SIG-M5 treated with dmso at 0.1 percent for 504 hours (cell line): ENCODE measurements around the gene IREB2.

Experiments used
- DNase-seq: peaks from one replicate; lab custom pipeline; 2025; ENCODE audit not compliant: unreplicated experiment; lab: John Stamatoyannopoulos, UW

Gene IREB2

DNA sequence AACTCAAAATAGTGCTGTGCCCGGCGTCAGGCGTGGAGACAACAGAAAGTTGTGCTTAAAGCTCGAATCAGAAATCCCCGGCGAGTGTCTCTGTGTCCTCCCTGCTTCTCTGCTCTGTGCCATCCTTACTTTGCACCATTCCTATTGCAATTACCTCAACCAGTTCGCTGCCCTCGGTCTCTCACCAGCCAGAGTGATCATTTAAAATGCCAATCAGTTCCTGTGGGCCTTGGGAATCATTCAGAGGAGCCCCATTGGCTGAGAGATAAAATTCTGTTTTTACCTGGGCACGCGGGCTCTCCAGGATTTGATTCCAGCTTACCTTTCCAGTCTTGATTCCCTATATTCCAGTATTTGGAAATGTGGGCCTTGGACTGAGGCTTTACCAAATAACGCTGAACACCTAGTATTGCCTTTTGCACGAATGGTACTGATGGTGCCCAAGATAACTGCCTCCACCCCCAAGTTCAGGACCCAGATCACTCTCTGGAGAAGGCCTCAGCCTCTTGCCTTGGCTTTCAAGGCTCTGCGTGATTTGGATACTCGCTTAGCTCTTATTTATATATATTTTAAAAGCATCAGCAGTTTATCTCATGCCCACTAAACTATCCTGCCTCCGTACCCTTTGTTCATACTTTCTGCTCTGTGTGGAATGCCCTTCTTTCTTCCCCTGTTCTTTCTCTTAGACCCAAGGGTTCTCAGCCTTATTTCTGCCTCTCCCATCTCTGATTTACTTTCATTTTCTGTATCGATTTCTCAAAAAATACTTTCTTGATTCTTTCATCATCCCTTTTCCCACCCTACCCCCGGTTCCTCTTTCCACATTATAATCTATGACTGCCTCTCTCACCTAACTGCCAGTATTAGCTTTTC is 103.1 kb downstream of the IREB2 start:
- DNase-seq: peak; percentile 82

DNA sequence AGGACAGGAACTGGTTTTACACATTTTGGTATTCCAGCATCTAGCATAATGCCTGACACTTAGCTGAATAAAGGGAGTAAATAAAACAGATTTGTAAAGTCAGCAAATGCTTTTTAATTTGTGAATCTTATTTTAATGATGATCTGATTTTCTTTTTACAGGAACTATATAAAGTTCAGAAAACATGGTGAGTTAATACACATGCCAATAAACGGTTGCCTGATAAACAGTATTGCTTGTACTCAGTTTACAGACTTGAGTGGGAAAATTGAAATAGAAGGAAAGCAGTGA is 103.7 kb downstream of the IREB2 start:
- no peak for DNase-seq

DNA sequence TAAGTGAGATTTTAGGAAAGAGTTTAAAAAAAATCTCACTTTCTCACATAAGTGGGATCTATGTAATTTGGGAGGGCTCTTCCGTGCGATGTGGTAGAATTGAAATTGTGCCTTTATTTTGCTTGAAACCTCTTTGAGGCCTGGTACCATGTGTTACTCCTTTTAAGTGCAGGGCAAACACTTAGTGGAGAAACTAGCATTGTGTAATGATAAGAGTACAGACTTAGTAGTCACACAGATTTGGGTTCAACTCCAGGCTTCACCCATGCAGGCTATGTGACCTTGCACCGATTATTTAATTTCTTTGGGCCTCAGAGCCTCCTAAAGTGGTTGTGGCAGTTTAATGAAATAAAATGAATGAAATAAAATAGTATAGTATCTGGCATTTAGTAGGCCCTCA is 104.6 kb downstream of the IREB2 start:
- DNase-seq: no peak

DNA sequence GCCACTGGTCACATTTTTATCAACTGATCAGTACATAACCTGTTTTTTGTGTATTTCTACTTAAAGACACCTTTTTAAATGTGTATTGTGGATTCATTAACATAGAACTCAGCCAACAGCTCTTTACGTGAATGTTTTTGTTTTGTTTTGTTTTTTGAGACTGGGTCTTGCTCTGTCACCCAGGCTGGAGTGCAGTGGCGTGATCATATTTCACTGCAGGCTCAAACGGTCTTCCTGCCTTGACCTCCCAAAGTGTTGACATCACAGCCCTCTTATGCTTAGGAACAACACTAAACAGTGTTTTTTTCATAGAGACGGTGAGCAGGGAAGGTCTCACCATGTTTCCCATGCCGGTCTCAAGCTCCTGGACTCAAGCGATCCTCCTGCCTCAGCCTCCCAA is 112.2 kb downstream of the IREB2 start:
- DNase-seq: no peak

DNA sequence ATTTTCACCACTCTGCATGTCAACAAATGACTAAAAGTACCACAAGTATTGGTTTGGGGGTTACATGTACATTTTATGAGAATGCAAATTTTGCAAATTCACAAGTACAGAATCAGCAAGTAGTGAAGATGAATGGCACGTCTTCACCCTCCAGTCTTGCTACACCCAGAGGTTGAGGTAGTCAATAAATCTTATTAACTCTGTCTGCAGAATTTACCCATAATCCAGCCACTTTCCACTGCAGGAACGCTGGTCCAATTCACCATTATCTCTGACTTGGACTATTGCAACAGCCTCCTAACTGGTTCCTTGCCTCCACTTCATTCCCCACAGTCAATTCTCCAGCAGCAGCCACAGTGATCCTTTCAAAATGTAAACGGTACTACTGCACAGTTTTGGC is 112.8 kb downstream of the IREB2 start:
- no peak for DNase-seq
